SK-N-SH treated with all-trans-retinoic acid at 6 μM for 48 hours (cell line): ENCODE data around the gene SOX21.
"Not testable (repeated sequence)": the region's sequence is repeated elsewhere in the genome, so short reads cannot be mapped to it uniquely, and the experiment has no call there.

Experiments
- ATAC-seq: fragments of 200-7000 bp; cut with Tn5 transposase; 3 replicates; pipeline ENCODE4 v1.9.1; 2020; ENCODE audit warnings: mild to moderate bottlenecking, moderate library complexity
- ARNTL ChIP-seq: fragments of 450-650 bp; formaldehyde crosslinking; IDR thresholded peaks from 2 replicates; pipeline ENCODE4 v1.5.0; 2020; ENCODE audit warnings: low read depth, mild to moderate bottlenecking, moderate library complexity, borderline replicate concordance
- CREB5 ChIP-seq: fragments of 250-450 bp; sonication (Bioruptor Pico); IDR thresholded peaks from 2 replicates; pipeline ENCODE4 v1.5.1; 2020; ENCODE audit warnings: low read depth, mild to moderate bottlenecking, moderate library complexity
- CSDC2 ChIP-seq: fragments of 250-450 bp; sonication (Bioruptor Pico); IDR thresholded peaks from 2 replicates; pipeline ENCODE4 v1.5.0; 2020; ENCODE audit warnings: mild to moderate bottlenecking, moderate library complexity
- GLIS3 ChIP-seq: fragments of 250-450 bp; sonication (Bioruptor Pico); IDR thresholded peaks from 2 replicates; pipeline ENCODE4 v1.5.0; 2020; ENCODE audit warnings: mild to moderate bottlenecking, moderate library complexity
- ISL1 ChIP-seq: fragments of 250-450 bp; sonication (Bioruptor Pico); IDR thresholded peaks from 2 replicates; pipeline ENCODE4 v2.1.2; 2022; ENCODE audit warnings: mild to moderate bottlenecking, moderate library complexity
- OSR1 ChIP-seq: fragments of 250-450 bp; sonication (Bioruptor Pico); IDR thresholded peaks from 2 replicates; pipeline ENCODE4 v1.8.0; 2022; ENCODE audit warnings: moderate library complexity, mild to moderate bottlenecking, inconsistent platforms
- POU6F1 ChIP-seq: fragments of 250-450 bp; sonication (Bioruptor Pico); IDR thresholded peaks from 2 replicates; pipeline ENCODE4 v1.8.0; 2021; ENCODE audit warnings: low read depth, mild to moderate bottlenecking, moderate library complexity, borderline replicate concordance
- PPARA ChIP-seq: fragments of 250-450 bp; sonication (Bioruptor Pico); IDR thresholded peaks from 2 replicates; pipeline ENCODE4 v1.5.0; 2020; ENCODE audit warnings: mild to moderate bottlenecking, borderline replicate concordance
- RARB ChIP-seq: fragments of 250-450 bp; sonication (Bioruptor Pico); IDR thresholded peaks from 2 replicates; pipeline ENCODE4 v1.8.0; 2021; ENCODE audit warnings: mild to moderate bottlenecking, moderate library complexity
- SNAI2 ChIP-seq: fragments of 250-450 bp; sonication (Bioruptor Pico); IDR thresholded peaks from 2 replicates; pipeline ENCODE4 v1.5.0; 2020; ENCODE audit warnings: mild to moderate bottlenecking, moderate library complexity
- TCF4 ChIP-seq: fragments of 250-450 bp; sonication (Bioruptor Pico); IDR thresholded peaks from 2 replicates; pipeline ENCODE4 v1.8.0; 2021; ENCODE audit warnings: mild to moderate bottlenecking, moderate library complexity, borderline replicate concordance
- TOX ChIP-seq: fragments of 250-450 bp; sonication (Bioruptor Pico); IDR thresholded peaks from 2 replicates; pipeline ENCODE4 v1.8.0; 2021; ENCODE audit warnings: mild to moderate bottlenecking, moderate library complexity, borderline replicate concordance
- ZC3H10 ChIP-seq: fragments of 250-450 bp; sonication (Bioruptor Pico); IDR thresholded peaks from 2 replicates; pipeline ENCODE4 v1.5.1; 2021; ENCODE audit warnings: mild to moderate bottlenecking, moderate library complexity
- ZFP3 ChIP-seq: fragments of 250-450 bp; sonication (Bioruptor Pico); IDR thresholded peaks from 2 replicates; pipeline ENCODE4 v1.5.0; 2020; ENCODE audit warnings: mild to moderate bottlenecking, moderate library complexity
- ZFP30 ChIP-seq: fragments of 450-650 bp; formaldehyde crosslinking; IDR thresholded peaks from 2 replicates; pipeline ENCODE4 v1.5.0; 2022; ENCODE audit warnings: mild to moderate bottlenecking, moderate library complexity
- ZNF565 ChIP-seq: fragments of 450-650 bp; formaldehyde crosslinking; conservative IDR thresholded peaks from 2 replicates; pipeline ENCODE4 v1.5.0; 2020; ENCODE audit warnings: low read depth, mild to moderate bottlenecking, moderate library complexity
- ZNF70 ChIP-seq: fragments of 450-650 bp; formaldehyde crosslinking; IDR thresholded peaks from 2 replicates; pipeline ENCODE4 v1.5.0; 2020; ENCODE audit warnings: mild to moderate bottlenecking, moderate library complexity
- ZNF8 ChIP-seq: fragments of 450-650 bp; formaldehyde crosslinking; IDR thresholded peaks from 2 replicates; pipeline ENCODE4 v1.5.0; 2020; ENCODE audit warnings: mild to moderate bottlenecking, moderate library complexity
- TF ChIP-seq, protein P1 (sequence below): fragments of 250-450 bp; sonication (Bioruptor Pico); IDR thresholded peaks from 2 replicates; pipeline ENCODE4 v1.8.0; 2020; ENCODE audit warnings: mild to moderate bottlenecking, moderate library complexity, borderline replicate concordance
- TF ChIP-seq, protein P2 (sequence below): fragments of 250-450 bp; sonication (Bioruptor Pico); IDR thresholded peaks from 2 replicates; pipeline ENCODE4 v1.5.1; 2021; ENCODE audit warnings: mild to moderate bottlenecking, moderate library complexity
- TF ChIP-seq, protein P3 (sequence below): fragments of 250-450 bp; sonication (Bioruptor Pico); IDR thresholded peaks from 2 replicates; pipeline ENCODE4 v1.5.0; 2020; ENCODE audit warnings: mild to moderate bottlenecking, moderate library complexity

SOX21 gene

GRCh38 chr13:94739235-94739634 lies 26.9 kb upstream of the SOX21 start:
- no peak for TF ChIP-seq GLIS3 (CRISPR knock-in tag)
- no peak for TF ChIP-seq OSR1
- no peak for TF ChIP-seq SNAI2 (CRISPR knock-in tag)
- TF ChIP-seq RARB (CRISPR knock-in tag): no peak
- TF ChIP-seq POU6F1 (CRISPR knock-in tag): no peak
- no peak for ATAC-seq

- TF ChIP-seq, protein P1, sequence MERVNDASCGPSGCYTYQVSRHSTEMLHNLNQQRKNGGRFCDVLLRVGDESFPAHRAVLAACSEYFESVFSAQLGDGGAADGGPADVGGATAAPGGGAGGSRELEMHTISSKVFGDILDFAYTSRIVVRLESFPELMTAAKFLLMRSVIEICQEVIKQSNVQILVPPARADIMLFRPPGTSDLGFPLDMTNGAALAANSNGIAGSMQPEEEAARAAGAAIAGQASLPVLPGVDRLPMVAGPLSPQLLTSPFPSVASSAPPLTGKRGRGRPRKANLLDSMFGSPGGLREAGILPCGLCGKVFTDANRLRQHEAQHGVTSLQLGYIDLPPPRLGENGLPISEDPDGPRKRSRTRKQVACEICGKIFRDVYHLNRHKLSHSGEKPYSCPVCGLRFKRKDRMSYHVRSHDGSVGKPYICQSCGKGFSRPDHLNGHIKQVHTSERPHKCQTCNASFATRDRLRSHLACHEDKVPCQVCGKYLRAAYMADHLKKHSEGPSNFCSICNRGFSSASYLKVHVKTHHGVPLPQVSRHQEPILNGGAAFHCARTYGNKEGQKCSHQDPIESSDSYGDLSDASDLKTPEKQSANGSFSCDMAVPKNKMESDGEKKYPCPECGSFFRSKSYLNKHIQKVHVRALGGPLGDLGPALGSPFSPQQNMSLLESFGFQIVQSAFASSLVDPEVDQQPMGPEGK: no peak
- no peak for ATAC-seq
These were observed 18.7 kb upstream of the SOX21 start for GRCh38 chr13:94731028-94731427.

GRCh38 chr13:94729941-94730340 lies 17.6 kb upstream of the SOX21 start:
- not testable (repeated sequence) for ATAC-seq

DNA sequence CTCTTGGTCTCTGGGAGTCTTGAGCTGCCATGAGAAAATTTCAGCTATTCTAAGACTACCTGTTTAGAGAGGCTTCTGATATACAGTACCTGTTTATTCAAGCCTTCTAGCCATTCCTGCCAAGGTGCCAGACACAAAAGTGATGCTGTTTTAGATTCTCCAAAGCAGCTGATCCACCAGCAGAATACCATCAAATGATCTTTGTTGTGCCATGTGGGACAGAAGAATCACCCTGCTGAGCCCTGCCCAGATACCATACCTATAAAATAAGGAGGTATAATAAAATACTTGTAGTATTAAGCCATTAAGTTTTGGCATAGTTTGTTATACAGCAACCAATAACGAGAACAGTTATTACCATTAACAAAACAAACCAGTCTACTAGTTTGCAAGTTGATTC lies 14.1 kb upstream of the SOX21 start:
- ATAC-seq: no peak
- no peak for TF ChIP-seq ZC3H10 (CRISPR knock-in tag)
- no peak for TF ChIP-seq ISL1 (CRISPR knock-in tag)
- TF ChIP-seq, all 23 proteins: peak for 0

DNA sequence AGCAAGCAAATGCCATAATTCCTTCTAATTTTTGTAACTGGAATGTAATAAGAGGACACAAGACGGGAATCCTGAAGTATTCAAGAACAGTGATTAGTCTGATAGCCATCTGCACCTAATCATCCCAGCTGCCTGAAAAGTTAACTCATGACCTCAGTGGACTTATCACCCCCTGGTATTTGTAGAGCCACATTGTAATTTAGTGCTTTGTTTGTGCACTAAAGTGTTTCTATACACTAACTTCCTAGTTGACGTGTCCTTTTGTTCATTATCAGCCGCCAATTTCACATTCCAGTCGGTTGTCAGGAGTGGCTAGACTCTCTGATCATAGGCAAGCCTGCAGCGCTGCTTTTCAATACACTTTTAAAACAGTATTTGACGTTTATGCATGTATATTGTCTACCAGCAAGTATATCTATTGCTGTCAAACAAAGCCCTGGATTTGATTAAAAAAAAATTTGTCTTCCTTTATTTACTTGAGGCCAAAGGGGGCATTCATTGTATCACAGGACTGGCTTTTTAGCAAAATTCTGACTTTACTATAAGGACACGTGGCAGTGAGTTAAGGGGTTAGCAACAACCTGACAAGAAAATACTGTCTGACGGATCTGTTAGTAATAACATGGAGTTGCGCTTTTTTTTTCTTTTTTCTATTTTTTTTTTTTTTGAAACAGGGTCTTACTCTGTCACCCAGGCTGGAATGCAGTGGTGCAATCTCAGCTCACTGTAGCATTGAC lies 10.4 kb upstream of the SOX21 start:
- TF ChIP-seq RARB (CRISPR knock-in tag): no peak
- TF ChIP-seq, protein P2, sequence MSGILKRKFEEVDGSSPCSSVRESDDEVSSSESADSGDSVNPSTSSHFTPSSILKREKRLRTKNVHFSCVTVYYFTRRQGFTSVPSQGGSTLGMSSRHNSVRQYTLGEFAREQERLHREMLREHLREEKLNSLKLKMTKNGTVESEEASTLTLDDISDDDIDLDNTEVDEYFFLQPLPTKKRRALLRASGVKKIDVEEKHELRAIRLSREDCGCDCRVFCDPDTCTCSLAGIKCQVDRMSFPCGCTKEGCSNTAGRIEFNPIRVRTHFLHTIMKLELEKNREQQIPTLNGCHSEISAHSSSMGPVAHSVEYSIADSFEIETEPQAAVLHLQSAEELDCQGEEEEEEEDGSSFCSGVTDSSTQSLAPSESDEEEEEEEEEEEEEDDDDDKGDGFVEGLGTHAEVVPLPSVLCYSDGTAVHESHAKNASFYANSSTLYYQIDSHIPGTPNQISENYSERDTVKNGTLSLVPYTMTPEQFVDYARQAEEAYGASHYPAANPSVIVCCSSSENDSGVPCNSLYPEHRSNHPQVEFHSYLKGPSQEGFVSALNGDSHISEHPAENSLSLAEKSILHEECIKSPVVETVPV (CRISPR knock-in tag): no peak
- TF ChIP-seq ZNF70 (CRISPR knock-in tag): no peak
- TF ChIP-seq, protein P3, sequence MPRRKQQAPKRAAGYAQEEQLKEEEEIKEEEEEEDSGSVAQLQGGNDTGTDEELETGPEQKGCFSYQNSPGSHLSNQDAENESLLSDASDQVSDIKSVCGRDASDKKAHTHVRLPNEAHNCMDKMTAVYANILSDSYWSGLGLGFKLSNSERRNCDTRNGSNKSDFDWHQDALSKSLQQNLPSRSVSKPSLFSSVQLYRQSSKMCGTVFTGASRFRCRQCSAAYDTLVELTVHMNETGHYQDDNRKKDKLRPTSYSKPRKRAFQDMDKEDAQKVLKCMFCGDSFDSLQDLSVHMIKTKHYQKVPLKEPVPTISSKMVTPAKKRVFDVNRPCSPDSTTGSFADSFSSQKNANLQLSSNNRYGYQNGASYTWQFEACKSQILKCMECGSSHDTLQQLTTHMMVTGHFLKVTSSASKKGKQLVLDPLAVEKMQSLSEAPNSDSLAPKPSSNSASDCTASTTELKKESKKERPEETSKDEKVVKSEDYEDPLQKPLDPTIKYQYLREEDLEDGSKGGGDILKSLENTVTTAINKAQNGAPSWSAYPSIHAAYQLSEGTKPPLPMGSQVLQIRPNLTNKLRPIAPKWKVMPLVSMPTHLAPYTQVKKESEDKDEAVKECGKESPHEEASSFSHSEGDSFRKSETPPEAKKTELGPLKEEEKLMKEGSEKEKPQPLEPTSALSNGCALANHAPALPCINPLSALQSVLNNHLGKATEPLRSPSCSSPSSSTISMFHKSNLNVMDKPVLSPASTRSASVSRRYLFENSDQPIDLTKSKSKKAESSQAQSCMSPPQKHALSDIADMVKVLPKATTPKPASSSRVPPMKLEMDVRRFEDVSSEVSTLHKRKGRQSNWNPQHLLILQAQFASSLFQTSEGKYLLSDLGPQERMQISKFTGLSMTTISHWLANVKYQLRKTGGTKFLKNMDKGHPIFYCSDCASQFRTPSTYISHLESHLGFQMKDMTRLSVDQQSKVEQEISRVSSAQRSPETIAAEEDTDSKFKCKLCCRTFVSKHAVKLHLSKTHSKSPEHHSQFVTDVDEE (CRISPR knock-in tag): no peak
- no peak for TF ChIP-seq PPARA (CRISPR knock-in tag)
- no peak for TF ChIP-seq ISL1 (CRISPR knock-in tag)
- no peak for TF ChIP-seq ZNF565
- no peak for TF ChIP-seq ZC3H10 (CRISPR knock-in tag)
- no peak for TF ChIP-seq CSDC2 (CRISPR knock-in tag)
- TF ChIP-seq, protein P1: no peak
- no peak for TF ChIP-seq TOX (CRISPR knock-in tag)
- TF ChIP-seq ZFP30: no peak
- no peak for TF ChIP-seq TCF4
- TF ChIP-seq ARNTL: no peak
- no peak for TF ChIP-seq SNAI2 (CRISPR knock-in tag)
- no peak for TF ChIP-seq POU6F1 (CRISPR knock-in tag)
- TF ChIP-seq ZFP3 (CRISPR knock-in tag): no peak
- TF ChIP-seq ZNF8 (CRISPR knock-in tag): no peak
- TF ChIP-seq CREB5 (CRISPR knock-in tag): no peak
- no peak for TF ChIP-seq GLIS3 (CRISPR knock-in tag)
- no peak for ATAC-seq

DNA sequence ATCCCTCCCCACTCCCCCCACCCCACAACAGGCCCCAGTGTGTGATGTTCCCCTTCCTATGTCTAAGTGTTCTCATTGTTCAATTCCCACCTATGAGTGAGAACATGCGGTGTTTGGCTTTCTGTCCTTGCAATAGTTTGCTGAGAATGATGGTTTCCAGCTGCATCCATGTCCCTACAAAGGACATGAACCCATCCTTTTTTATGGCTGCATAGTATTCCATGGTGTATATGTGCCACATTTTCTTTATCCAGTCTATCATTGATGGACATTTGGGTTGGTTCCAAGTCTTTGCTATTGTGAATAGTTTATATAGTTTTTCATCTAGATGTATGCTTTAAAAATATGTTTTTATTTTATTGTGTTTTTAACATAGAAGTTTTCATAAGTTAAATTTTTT lies 6.4 kb upstream of the SOX21 start:
- ATAC-seq: not testable (repeated sequence)
